ENCODE measurements around the gene NFIA.

NFIA gene

DNA sequence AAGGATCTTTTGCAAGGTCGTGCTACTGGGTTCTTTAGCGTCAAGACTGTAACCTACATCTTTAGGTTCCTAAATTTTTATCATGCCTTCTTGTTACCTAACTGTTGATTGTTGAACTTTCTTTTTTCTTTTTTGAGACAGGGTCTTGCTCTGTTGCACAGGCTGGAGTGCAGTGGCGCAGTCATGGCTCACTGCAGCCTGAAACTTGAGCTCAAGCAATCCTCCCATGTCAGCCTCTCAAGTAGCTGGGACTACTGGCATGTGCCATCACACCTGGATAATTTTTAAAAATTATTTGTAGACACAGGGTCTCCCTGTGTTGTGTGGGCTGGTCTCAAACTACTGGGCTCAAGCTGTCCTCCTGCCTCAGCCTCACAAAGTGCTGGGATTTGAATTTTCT lies 52.9 kb downstream of the NFIA start:
- TF ChIP-seq, protein P1, sequence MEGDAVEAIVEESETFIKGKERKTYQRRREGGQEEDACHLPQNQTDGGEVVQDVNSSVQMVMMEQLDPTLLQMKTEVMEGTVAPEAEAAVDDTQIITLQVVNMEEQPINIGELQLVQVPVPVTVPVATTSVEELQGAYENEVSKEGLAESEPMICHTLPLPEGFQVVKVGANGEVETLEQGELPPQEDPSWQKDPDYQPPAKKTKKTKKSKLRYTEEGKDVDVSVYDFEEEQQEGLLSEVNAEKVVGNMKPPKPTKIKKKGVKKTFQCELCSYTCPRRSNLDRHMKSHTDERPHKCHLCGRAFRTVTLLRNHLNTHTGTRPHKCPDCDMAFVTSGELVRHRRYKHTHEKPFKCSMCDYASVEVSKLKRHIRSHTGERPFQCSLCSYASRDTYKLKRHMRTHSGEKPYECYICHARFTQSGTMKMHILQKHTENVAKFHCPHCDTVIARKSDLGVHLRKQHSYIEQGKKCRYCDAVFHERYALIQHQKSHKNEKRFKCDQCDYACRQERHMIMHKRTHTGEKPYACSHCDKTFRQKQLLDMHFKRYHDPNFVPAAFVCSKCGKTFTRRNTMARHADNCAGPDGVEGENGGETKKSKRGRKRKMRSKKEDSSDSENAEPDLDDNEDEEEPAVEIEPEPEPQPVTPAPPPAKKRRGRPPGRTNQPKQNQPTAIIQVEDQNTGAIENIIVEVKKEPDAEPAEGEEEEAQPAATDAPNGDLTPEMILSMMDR (conservative IDR thresholded peaks at IDR 0.05; ENCODE audit: low read length): no peak
- no peak for TF ChIP-seq EZH2phosphoT487 (IDR thresholded peaks at IDR 0.05; ENCODE audit: borderline replicate concordance)
- no peaks in the 10 kb centered on the region for H3F3A ChIP-seq (ENCODE audit: low read depth)
- peaks cover 15% of the 10 kb centered on the region for H3K4me1 ChIP-seq (ENCODE audit: insufficient read depth, low read length, poor library complexity, severe bottlenecking)
- no peaks in the 10 kb centered on the region for H3K36me3 ChIP-seq (ENCODE audit: insufficient read depth, low read length)
- H3K27me3 ChIP-seq (ENCODE audit: insufficient read depth, low read length, poor library complexity, severe bottlenecking): peaks cover 12% of the 10 kb centered on the region
- H2AFZ ChIP-seq (ENCODE audit: low read length): no peak overlapping the region
- H3K79me2 ChIP-seq (ENCODE audit: insufficient read depth, low read length): no peaks in the 10 kb centered on the region
- no peak overlapping the region for H3K4me3 ChIP-seq (ENCODE audit: low read length, poor library complexity, severe bottlenecking)
- no peaks in the 10 kb centered on the region for H4K20me1 ChIP-seq (ENCODE audit: insufficient read depth, low read length, poor library complexity, severe bottlenecking)
- H3K9ac ChIP-seq (ENCODE audit: low read depth, low read length, poor library complexity, severe bottlenecking): no peak overlapping the region
- no peaks in the 10 kb centered on the region for H3K9me3 ChIP-seq (ENCODE audit: insufficient read depth, low read depth, low read length)
- no peak overlapping the region for H3K4me2 ChIP-seq (ENCODE audit: low read depth, low read length, poor library complexity, severe bottlenecking)
- no peaks in the 10 kb centered on the region for H3K9me2 ChIP-seq (replicated peaks; ENCODE audit: low read depth, low read length)

DNA sequence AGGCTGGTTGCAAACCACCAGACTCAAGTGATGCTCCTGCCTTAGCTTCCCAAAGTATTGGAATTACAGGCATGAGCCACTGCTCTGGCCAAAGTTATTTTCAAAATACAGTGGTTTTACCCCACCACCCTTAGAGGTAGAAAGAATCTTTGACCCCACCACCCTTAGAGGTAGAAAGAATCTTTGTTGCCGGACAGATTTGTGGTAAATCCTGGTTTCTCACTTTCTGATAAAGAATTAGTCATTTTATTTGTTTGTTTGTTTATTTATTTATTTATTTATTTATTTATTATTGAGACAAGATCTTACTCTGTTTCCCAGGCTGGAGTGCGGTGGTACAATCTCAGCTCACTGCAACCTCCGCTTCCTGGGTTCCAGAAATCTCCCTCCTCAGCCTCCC lies 55.9 kb downstream of the NFIA start:
- Histone ChIP-seq H3K4me3 (ENCODE audit: low read length, poor library complexity, severe bottlenecking) (no peak overlapping the region), H3F3A (ENCODE audit: low read depth) (no peaks in the 10 kb centered on the region), H3K27me3 (ENCODE audit: insufficient read depth, low read length, poor library complexity, severe bottlenecking) (peaks cover 37% of the 10 kb centered on the region), H2AFZ (ENCODE audit: low read length) (no peak overlapping the region), H3K9me2 (replicated peaks; ENCODE audit: low read depth, low read length) (no peaks in the 10 kb centered on the region), H3K4me1 (ENCODE audit: insufficient read depth, low read length, poor library complexity, severe bottlenecking) (peaks cover 13% of the 10 kb centered on the region), H3K9ac (ENCODE audit: low read depth, low read length, poor library complexity, severe bottlenecking) (no peak overlapping the region), H3K4me2 (ENCODE audit: low read depth, low read length, poor library complexity, severe bottlenecking) (no peak overlapping the region), H3K36me3 (ENCODE audit: insufficient read depth, low read length) (no peaks in the 10 kb centered on the region), H4K20me1 (ENCODE audit: insufficient read depth, low read length, poor library complexity, severe bottlenecking) (no peaks in the 10 kb centered on the region), H3K9me3 (ENCODE audit: insufficient read depth, low read depth, low read length) (no peaks in the 10 kb centered on the region), H3K79me2 (ENCODE audit: insufficient read depth, low read length) (no peaks in the 10 kb centered on the region)
- TF ChIP-seq, protein P1 (conservative IDR thresholded peaks at IDR 0.05; ENCODE audit: low read length): no peak

DNA sequence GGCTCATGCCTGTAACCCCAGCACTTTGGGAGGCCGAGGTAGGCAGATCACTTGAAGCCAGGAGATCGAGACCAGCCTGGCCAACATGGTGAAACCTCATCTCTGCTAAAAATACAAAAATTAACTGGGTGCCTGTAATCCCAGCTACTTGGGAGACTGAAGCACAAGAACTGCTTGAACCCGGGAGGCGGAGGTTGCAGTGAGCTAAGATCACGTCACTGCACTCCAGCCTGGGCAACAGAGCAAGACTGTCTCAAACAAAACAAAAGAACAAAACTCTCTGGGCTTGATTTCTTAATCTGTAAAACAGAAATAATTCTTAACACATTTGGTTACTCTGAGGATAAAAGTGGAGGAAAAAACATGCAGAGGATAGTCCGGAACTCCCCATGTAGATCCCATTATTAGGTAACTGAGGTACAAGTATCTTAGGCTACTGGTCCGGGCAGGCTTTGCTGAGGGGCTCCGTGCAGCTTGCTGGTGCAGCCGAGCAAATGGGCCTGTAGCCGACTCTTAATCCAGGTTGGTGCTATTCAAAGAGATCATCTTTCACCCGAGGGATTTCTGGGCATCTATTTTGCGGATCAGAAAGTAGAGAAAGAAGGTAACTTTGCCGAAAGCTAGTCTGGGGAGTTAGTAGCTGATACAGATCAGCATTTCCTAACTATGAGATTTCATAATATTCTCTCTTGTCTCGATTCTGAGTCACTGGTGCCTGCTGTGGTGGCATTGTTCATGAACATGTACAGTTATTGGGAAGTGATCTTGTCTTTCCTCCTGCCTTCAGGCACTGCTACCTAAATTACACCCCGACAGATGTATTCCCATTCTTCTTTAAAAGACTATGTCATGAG lies 56.8 kb downstream of the NFIA start:
- H3K9ac ChIP-seq (ENCODE audit: low read depth, low read length, poor library complexity, severe bottlenecking): no peak overlapping the region
- no peaks in the 10 kb centered on the region for H3K79me2 ChIP-seq (ENCODE audit: insufficient read depth, low read length)
- H3F3A ChIP-seq (ENCODE audit: low read depth): no peaks in the 10 kb centered on the region
- no peaks in the 10 kb centered on the region for H3K9me2 ChIP-seq (replicated peaks; ENCODE audit: low read depth, low read length)
- H3K9me3 ChIP-seq (ENCODE audit: insufficient read depth, low read depth, low read length): no peaks in the 10 kb centered on the region
- no peak overlapping the region for H2AFZ ChIP-seq (ENCODE audit: low read length)
- no peaks in the 10 kb centered on the region for H4K20me1 ChIP-seq (ENCODE audit: insufficient read depth, low read length, poor library complexity, severe bottlenecking)
- H3K4me3 ChIP-seq (ENCODE audit: low read length, poor library complexity, severe bottlenecking): no peak overlapping the region
- H3K36me3 ChIP-seq (ENCODE audit: insufficient read depth, low read length): no peaks in the 10 kb centered on the region
- peaks cover 45% of the 10 kb centered on the region for H3K27me3 ChIP-seq (ENCODE audit: insufficient read depth, low read length, poor library complexity, severe bottlenecking)
- no peak overlapping the region for H3K4me2 ChIP-seq (ENCODE audit: low read depth, low read length, poor library complexity, severe bottlenecking)
- TF ChIP-seq EZH2phosphoT487 (IDR thresholded peaks at IDR 0.05; ENCODE audit: borderline replicate concordance): no peak
- TF ChIP-seq, protein P1 (conservative IDR thresholded peaks at IDR 0.05; ENCODE audit: low read length): no peak
- H3K4me1 ChIP-seq (ENCODE audit: insufficient read depth, low read length, poor library complexity, severe bottlenecking): peaks cover 13% of the 10 kb centered on the region

Data from Loucy (cell line).